Measurements from ENCODE around the gene EXD3. TPM values are rescaled to one million over a fixed set of nuclear protein-coding genes. Genes with fewer than 3 reads are reported as not detected.
"Not testable (repeated sequence)": the region's sequence is repeated elsewhere in the genome, so short reads cannot be mapped to it uniquely, and the experiment has no call there.

The EXD3 gene
- polyA plus RNA-seq, 2 of the 4 experiments (the other 2 are of a cell fraction), result 3.4 to 4.5 TPM

- WGBS (ENCODE audit: missing lambda C conversion rate), result 62% methylated on average over 3 of the region's 16 CpGs
Measured at GRCh38 chr9:137380171-137380570, 42.8 kb downstream of the EXD3 start.

GRCh38 chr9:137379761-137380161, 43.2 kb downstream of the EXD3 start:
- Histone ChIP-seq H3K4me1 (no peaks in the 10 kb centered on the region), H3K4me3 (no peak overlapping the region), H3K27ac (no peak overlapping the region), H3K9me3 (0 out of 3 replicates have a peak, but pooled peaks cover 5% of the 10 kb centered on the region), H3K4me2 (no peak overlapping the region)
- FAIRE-seq, result no peak
- no peak for ATAC-seq
- POLR2A ChIA-PET, result no interaction called here
- CTCF ChIA-PET, result no interaction called here
- DNase-seq (ENCODE audit: low read depth in 1 of 2, low spot score in 1 of 2), result no peak
- no peak for TF ChIP-seq FOSB (CRISPR knock-in tag; IDR thresholded peaks at IDR 0.05)
- TF ChIP-seq REST (IDR thresholded peaks at IDR 0.05), result no peak
- TF ChIP-seq HOXB5 (CRISPR knock-in tag; IDR thresholded peaks at IDR 0.05), result no peak
- TF ChIP-seq NPAS2 (CRISPR knock-in tag; IDR thresholded peaks at IDR 0.05; ENCODE audit: borderline replicate concordance), result no peak
- no peak for TF ChIP-seq EP300 (IDR thresholded peaks at IDR 0.05)
- no peak for TF ChIP-seq CBX8 (IDR thresholded peaks at IDR 0.05)
- no peak for TF ChIP-seq JUN (IDR thresholded peaks at IDR 0.05)
- no peak for TF ChIP-seq NR3C1 (IDR thresholded peaks at IDR 0.05)
- TF ChIP-seq HOXB13 (CRISPR knock-in tag; IDR thresholded peaks at IDR 0.05; ENCODE audit: low read depth), result no peak
- WGBS (ENCODE audit: missing lambda C conversion rate), result 71% methylated on average over 8 of the region's 12 CpGs

More at GRCh38 chr9:137380171-137380570, 42.8 kb downstream of the EXD3 start:
- H3K27ac ChIP-seq, result no peak overlapping the region
- no peak overlapping the region for H3K4me3 ChIP-seq
- H3K9me3 ChIP-seq, result 0 out of 3 replicates have a peak, but pooled peaks cover 5% of the 10 kb centered on the region
- no peak overlapping the region for H3K4me2 ChIP-seq
- ChIA-PET CTCF (no interaction called here), POLR2A (no interaction called here)
- DNase-seq (ENCODE audit: low read depth in 1 of 2, low spot score in 1 of 2) (no peak), FAIRE-seq (no peak), ATAC-seq (no peak)
- no peak for TF ChIP-seq ATOH8 (CRISPR knock-in tag; IDR thresholded peaks at IDR 0.05; ENCODE audit: low read depth)
- no peak for TF ChIP-seq POLR2A (IDR thresholded peaks at IDR 0.05; ENCODE audit: low read length)
- no peak for TF ChIP-seq EHMT2 (IDR thresholded peaks at IDR 0.05; ENCODE audit: low read depth)
- TF ChIP-seq SMC3 (IDR thresholded peaks at IDR 0.05), result no peak
- TF ChIP-seq TFCP2L1 (CRISPR knock-in tag; IDR thresholded peaks at IDR 0.05), result no peak
- no peak for TF ChIP-seq POLR2AphosphoS2 (conservative IDR thresholded peaks at IDR 0.05; ENCODE audit: low read length)
- no peak for TF ChIP-seq NPAS2 (CRISPR knock-in tag; IDR thresholded peaks at IDR 0.05; ENCODE audit: borderline replicate concordance)
- no peak for TF ChIP-seq REST (IDR thresholded peaks at IDR 0.05)
- H3K4me1 ChIP-seq, result no peaks in the 10 kb centered on the region

GRCh38 chr9:137378688-137379410, 44.1 kb downstream of the EXD3 start:
- FAIRE-seq; H3K27ac ChIP-seq; H3K4me2 ChIP-seq; DNase-seq (ENCODE audit: low read depth in 1 of 2, low spot score in 1 of 2); POLR2A ChIA-PET; H3K9me3 ChIP-seq; H3K4me1 ChIP-seq; ATAC-seq; CTCF ChIA-PET; H3K4me3 ChIP-seq: not testable (repeated sequence)
- WGBS (ENCODE audit: missing lambda C conversion rate), result 82% methylated on average over 10 of the region's 37 CpGs
